AG20443 (cell line): ENCODE measurements around the gene PAQR7.
"Not testable (repeated sequence)": the region's sequence is repeated elsewhere in the genome, so short reads cannot be mapped to it uniquely, and the experiment has no call there.

Source experiments
- DNase-seq: peaks from one replicate; pipeline ENCODE4 v3.0.0; 2012; ENCODE audit warnings: low spot score, mixed read lengths

The PAQR7 gene

DNA sequence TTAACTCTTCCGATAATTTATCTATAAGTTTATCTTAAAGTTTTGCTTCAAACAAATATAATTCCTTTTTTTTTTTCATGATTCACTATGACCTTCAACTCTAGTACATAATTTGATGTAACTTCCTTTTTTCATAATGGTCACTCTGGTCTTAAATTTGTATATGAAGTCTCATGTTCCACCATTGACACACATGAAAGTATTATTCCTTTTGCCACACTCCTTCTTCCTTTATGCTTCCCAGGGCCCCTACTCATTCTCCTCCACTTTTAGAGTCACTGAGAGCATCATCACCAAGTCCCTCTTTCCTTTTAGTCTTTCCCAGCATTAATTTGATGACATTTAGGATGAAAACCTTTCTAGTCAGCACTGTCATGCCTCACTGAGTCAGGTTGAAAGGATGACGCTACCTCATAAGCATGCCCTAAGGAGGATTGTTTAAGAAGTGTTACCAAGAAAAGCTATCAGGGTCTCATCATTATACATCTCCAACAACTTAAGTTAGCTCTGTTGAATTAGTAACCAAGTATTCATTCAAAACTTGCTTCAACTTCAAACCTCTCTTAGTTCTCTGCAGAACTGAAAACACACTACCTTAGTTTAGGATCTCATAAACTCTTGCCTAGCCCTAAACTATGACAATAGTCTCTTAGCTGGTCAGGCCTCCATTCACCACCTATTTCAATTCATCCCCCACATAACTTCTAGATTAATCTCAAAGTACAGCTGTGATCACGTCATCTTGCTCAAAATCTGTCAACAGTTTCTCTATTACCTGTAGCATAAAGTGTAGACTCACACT, 30.8 kb downstream of the PAQR7 start:
- DNase-seq = no peak

DNA sequence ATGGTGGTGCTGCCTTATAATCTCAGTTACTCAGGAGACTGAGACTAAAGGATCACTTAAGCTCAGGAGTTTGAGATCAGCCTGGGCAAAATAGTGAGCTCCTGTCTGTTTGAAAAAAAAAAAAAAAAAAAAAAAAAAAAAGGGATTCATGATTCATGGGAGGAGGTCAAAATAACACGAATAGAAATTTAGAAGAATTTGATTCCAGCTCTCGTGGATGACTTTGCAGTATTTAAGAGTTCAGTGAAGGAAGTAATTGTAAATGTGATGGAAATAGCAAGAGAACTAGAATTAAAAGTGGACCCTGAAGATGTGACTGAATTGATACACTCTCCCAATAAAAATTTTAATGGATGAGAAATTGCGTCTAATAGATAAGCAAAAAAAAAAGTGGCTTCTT, 32.0 kb downstream of the PAQR7 start:
- DNase-seq = no peak

DNA sequence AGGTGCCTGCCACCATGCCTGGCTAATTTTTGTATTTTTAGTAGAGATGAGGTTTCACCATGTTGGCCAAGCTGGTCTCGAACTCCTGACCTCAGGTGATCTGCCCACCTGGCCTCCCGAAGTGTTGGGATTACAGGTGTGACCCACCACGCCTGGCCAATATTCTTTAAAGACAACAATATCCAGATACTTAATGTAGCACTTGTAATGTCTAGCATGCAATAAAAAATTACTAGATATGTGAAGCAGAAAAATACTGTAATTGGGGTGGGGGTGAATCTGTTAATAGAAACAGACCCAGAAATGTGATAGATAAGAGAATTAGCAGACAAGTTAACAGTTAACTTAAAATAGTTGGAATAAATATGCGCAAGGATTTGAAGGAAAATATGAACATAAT, 35.7 kb downstream of the PAQR7 start:
- DNase-seq = not testable (repeated sequence)

DNA sequence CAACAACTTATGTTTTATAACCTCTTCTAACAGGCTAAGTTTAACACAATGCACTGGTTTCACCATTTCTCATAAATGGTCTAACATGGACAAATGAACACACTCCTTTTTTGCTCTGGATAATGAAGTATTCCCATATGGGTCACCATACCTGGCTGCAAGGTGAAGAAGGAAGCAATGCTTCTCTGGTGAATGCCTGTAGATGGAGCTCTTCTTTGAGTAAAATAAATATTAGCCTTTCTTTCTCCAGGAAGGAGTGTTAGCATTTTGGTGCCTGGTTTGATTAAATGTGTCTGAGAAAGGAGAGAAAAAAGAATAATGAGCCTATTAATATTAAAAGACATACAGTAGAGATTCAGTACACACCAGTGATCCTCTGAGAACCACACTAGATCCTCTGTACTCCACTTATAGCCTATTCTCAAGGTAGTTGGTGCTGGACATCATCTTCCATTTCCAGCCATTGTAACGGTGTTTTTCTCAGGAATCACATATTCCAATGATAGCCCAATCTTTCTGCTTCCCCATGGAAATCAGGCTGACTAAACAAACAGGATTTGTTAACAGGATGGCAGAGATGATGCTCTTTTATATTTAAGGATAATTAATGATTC, 38.1 kb downstream of the PAQR7 start:
- DNase-seq = no peak

DNA sequence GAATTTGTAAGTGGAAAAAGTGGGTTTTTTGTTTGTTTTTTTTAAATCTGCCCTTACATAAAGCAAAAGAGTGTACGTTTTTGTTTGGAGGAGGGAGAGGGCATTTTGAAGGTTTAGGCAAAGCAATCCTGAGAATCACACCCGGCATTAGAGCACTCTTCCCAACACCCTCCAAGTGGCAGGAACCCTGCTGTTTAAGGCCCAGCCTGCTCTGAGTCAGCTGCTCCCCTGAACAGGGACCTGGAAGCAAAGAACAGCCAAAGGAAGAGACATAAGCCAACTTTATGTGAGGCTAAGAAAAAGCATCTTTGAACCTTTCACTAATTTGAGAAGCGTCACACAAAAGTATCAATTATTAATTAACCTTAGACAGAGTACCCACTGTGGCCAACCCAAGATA, 38.8 kb downstream of the PAQR7 start:
- no peak for DNase-seq

DNA sequence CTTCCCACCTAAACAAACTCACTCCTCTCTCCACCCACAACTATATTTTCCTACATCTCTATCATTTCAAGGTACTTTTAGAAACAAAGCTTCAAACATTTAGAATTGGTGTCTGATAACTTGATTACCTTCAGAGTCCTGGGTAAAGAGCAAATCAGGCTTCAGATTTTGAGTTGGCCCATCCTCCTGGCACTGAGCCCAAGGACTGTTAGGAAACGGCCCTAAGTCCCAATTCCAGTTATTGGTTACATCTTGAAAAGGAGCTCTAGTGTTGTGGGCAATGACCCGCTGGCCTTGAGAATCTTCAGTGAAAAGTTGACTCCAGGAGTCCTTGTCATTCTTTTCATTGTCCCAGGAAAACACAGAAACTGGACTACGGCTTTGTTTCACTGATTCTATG, 40.6 kb downstream of the PAQR7 start:
- no peak for DNase-seq

DNA sequence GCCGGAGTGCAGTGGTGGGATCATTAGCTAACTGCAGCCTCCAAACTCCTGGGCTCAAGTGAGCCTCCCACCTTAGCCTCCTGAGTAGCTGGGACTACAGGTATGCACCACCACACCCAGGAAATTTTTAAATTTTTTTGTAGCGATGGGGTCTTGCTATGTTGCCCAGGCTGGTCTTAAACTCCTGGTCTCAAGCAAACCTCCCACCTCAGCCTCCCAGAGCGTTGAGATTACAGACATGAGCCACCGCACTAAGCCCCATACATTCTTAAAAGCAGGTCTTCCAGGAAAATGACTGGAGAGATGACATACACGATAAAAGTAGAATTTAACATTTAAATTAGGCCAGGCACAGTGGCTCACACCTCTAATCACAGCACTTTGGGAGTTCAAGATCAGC, 42.4 kb downstream of the PAQR7 start:
- DNase-seq = no peak

DNA sequence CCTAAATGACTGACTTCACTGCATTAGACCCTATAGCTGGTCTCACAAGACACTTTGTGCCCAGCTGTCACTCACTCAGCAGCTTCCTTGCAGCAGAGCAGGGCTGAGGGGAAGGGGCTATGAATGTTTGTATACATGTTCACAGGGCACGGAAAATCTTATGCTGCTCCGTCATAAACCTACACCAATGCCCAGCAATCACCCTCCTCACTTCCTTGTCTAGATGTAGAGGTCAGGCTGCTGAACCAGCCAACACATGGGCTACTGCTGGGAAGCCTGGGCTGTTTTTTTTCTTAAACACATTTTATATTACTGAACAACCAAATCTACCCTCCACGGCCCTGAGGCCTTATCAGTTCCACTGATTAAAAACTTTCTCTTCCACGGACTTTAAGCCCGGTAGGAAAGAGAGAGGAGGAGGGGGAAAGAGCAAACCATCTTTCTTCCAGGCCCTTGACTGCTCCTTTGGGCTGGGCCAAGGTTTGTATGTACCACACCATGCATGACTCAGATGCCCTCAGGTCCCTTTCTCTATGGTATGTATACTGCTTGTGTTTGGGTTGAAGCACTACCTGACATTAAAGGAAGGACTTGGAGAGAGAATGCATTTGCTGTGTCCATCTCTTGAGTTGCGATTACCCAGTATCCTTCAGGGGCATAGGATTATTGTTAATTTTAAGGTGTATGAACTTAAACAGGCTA, 43.0 kb downstream of the PAQR7 start:
- DNase-seq = no peak

DNA sequence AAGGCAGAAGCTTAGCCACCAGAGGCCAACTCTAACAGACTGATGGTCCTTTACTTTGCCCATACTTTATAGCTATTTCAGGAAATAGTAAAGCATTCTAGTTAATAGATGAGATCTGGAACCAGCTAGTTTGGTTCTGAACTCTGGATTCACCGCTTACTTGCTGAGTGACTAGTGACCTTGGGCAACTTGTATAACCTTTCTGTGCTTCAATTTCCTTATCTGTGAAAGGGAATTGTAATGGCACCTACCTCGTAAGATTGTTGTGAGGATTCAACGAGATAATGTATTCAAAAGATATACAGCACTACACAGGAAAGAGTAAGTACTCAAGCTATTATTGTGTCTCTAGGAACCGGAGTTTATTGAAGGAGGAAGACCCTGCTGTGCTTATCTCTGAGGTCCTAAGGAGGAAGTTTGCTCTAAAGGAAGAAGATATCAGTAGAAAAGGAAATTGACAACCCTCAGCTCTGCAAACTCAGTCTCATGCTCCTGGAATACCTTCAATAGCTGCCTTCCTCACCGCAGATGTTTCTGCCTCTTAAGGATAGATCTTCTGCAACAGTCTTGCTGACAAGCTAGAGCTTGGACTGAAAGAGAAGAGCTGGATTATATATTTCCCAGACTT, 43.8 kb downstream of the PAQR7 start:
- no peak for DNase-seq

DNA sequence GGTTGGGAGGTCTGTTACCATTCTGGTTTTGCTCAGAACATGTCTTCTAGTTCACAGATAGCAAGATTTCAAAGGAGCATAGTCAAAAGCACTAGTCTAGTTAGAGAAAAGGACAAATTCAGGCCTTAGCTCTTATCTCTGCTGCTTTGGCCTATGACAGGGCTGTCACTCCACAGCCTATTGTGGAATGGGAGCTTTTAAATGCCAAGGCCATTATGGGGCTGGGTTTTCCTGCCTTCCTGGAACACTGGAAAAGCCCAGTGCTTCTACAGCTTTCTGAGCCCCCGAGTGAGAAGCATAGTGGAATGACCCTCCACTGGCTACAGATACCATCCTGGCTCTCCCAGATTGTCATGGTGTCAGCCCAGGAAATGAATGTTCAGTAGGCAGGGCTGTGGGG, 46.5 kb downstream of the PAQR7 start:
- no peak for DNase-seq

DNA sequence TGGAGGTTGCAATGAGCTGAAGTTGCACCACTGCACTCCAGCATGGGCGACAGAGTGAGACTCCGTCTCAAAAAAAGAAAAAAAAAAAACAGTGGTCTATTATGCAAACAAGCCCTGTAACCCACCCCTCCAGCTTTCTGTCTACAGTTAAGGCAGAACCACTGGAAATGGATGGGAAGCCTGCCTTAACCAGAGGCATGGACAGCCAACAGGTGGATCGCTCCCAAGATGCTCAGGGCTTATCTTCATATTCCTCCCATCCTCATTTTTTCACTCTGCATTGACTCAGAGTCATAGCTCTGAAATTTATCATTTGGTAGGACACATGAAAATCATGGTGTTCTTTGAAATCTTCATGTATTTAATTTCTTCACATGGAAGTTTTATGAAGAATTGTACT, 47.0 kb downstream of the PAQR7 start:
- DNase-seq = no peak

DNA sequence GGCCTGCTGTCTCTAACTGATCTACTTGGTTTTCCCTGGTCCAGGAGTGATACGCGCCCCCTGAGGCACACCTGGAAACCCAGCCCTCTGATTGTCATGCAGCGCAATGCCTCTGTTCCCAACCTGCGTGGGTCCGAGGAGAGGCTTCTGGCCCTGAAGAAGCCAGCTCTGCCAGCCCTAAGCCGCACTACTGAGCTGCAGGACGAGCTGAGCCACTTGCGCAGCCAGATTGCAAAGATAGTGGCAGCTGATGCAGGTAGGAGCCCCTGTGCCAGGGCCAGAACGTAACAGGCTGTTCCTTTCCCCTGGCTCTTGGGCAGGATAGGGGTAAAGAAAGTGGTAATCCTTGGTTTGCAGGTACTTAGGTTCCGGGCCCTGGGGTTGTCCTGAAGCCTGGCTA, 48.9 kb downstream of the PAQR7 start:
- DNase-seq = no peak

DNA sequence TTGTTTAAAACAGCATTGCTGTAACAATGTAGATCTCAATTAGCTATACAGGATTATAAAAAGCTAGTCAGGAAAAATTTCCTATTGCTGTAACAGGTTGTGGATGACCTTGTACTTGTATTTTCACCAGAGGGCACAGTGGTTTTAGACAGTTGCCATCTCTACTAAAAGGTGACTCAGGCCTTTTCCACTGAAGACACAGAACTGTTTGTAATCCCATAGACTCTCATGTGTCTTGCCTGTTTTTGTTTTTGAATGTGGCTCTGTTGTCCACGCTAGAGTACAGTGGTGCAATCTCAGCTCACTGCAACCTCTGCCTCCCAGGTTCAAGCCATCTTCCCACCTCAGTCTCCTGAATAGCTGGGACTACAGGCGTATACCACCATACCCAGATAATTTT, 49.9 kb downstream of the PAQR7 start:
- no peak for DNase-seq

DNA sequence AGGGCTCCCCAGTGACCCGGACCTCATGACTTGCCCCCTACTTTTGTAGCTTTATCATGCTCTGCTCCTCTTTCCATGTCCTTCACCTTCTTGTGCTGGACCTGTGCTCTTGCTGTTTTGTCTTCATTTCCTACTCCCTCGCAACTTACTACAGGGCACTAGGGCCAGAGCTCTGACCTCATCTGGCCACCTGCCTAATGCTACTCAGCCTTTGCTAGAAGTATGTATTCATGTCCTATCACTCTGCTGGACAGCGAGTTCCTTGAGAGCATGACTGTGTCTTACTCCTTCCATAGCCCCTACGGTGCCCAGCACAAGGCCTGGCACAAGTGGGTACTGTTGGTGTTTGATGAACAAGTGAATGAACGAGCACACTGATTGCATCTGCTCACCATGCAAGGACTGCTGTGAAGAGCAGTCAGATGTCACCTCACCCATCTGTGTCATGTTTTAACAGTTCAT, 53.8 kb downstream of the PAQR7 start:
- DNase-seq = peak; percentile 55

DNA sequence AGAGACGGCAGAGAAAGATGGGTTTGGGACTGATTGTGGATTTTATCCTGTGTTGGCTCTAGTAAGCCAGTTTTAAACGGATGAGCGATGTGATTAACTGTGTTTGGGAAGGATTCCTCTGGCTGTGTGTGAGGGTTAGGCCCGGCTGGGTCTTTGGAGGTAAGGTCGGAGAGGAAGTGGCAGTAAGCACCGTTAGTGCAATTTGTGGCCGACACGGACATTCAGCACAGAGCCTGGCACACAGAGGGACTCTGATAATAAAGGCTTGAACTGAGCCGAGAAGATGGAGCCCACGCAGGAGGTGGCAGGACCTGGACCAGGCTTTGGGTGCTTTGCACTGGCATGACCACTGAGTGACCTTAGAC, 54.4 kb downstream of the PAQR7 start:
- no peak for DNase-seq

DNA sequence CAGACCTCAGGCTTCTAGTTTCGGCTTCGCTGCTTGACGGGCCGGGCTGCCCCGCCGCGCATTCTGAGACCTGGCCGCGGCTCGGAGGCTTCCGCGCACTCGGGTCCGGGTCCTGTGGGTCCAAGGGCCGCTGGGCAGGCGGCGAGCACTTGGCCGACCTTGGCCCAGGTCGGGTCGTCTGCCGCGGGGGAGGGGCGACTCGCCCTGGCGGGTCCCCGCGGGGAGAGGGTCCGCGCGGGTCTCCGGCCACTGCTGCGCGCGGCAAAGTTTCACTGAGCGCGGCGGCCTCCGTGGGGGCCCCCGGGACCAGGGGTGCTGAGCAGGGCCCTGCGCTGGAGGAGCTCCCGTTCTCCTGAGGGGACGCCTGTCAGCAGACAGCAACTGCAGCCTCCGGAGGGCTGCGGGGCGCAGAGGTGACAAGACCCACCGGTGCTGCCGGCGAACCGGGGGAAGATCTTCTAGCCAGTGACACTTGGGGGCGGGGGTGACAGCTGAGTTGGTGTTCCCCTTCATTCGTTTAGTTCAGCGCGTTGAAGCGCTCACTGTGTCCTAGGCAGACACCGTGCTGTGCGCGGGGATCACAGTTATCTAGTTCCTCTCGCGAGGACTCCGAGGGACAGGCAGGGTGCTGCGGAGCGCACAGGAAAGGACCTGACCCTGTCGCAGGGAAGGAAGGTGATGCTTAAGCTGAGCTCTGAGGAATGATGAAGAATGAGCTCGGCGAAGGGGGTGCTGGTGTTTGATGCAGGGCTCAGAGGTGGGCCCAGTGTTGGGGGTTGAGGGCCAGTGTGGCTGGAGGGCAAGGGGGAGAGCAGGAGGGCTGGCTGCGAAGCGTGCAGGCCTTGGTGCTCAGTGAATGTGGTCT, 55.0 kb downstream of the PAQR7 start:
- DNase-seq = peak; percentile 84

DNA sequence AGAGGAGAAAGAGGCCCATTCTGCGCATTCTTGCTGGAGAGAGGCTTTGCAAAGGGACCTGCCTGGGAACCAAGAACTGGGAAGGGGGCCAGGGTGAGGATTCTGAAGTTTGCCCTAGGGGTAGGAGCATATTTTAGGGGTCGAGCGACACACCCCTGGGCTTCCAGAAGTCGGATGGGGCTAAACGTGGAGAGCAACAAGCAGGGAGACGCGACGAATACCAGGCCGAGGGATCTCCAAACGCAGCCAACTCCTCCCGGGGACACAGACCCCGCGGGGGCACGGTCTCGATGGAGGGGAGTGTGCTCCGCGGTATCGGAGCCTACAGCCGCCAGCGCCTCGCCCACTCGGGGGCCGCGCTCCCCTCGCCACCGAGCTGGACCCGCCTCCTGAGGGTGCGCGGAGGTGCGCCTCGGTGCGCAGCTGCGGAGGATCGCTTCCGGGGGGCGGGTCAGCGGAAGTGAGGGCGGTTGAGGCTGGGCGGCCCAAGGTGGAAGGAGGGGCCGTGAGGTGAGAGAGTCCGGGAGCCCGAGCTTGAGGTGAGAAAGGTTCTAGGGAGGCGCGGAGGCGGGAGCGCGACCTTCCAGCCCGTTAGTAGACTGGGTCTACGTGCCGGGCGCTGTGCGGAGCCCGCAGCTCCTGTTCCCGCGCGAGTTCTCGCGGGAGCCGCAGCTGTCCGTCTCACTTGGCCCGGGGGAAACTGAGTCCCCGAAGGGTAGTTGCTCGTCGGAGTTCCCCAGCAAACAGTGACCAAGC, 55.8 kb downstream of the PAQR7 start, which contains the start of gene MTFR1L:
MTFR1L (plus strand) TSS at position 464 of the 756 bp plus-strand sequence. CDS start 3,151 bp downstream, outside the sequence.
- peak; percentile 96 for DNase-seq

DNA sequence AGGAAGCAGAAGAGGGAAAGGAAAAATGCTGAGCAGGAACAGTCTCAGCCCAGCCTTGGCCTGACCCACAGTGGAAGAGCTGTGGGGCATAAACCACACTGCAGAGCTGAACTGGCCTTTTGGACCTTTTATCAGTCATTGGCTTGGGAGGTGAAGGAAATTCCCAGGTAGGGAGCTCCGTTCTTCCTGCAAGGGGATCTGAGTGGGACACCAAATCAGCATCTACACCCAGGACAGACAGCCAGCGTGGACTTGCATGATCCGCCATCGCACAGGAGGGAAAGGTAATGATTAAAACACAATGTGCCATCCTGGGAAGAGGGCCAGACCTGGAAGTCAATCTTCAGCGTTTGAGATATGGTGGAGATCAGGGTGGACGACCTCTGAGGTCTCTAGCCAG, 56.9 kb downstream of the PAQR7 start:
- DNase-seq = no peak

DNA sequence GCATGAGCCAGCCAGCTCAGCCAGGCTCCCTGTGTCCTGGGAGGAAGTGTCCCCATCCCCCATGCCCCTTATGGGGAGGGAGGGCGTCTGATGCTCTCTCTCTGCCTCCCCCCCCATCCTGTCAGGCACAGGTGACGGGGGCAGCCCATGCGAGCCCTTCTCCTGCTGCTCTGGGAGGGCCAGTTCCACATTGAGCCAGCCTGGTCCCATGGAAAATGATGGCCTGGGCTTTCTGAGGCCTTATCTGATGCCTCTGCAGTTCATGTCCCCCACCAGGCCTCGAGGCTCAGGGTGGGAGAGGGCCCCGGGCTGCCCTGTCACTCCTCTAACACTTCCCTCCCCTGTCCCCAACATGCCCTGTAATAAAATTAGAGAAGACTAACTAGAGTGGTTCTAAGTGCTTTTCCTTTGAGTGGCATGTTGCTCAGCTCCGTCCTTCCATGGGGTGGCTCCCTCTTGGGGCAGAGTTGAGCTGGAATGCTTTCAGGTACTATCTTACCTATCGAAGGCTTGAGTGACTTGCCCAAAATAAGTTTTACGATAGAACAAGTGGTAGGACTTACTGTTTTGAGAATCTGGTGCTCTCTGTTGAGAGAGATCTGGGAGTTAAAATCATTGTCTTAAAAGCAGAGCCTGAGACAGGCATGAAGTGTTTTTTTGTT, 57.5 kb downstream of the PAQR7 start:
- no peak for DNase-seq

DNA sequence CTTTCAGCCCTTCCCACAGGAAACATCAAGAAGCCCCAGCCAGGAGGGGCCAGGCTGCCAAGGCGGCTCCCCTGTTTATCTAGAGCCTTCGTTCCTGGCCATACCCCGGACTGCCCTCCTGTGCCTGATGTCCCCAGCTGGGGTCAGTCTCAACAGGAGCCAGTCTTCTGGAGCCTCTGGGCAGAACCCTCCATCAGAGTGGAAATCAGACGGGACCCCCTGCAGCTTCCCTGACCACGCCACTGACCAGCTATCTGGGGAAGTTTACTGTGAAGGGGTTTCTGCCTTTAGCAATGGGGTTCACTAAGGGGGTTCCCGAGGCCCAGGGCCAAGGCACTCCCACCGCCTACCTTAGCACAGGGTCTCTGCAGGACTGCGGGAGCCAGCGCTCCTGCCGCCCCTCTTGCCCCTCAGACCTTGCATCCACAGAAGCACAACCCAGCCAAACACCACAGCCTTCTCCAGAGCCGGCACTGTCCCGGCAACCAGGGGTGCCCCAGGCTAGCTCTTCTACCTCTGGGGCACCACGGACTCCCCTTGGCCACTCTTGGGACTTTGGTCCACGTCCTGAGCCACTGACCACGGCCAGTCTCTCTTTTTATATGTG, 59.3 kb downstream of the PAQR7 start:
- no peak for DNase-seq
